Measurements from ENCODE around the gene CELF5.

- TF ChIP-seq, protein P1, sequence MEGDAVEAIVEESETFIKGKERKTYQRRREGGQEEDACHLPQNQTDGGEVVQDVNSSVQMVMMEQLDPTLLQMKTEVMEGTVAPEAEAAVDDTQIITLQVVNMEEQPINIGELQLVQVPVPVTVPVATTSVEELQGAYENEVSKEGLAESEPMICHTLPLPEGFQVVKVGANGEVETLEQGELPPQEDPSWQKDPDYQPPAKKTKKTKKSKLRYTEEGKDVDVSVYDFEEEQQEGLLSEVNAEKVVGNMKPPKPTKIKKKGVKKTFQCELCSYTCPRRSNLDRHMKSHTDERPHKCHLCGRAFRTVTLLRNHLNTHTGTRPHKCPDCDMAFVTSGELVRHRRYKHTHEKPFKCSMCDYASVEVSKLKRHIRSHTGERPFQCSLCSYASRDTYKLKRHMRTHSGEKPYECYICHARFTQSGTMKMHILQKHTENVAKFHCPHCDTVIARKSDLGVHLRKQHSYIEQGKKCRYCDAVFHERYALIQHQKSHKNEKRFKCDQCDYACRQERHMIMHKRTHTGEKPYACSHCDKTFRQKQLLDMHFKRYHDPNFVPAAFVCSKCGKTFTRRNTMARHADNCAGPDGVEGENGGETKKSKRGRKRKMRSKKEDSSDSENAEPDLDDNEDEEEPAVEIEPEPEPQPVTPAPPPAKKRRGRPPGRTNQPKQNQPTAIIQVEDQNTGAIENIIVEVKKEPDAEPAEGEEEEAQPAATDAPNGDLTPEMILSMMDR (IDR thresholded peaks at IDR 0.05): no peak
- no peak for TF ChIP-seq POLR2A (IDR thresholded peaks at IDR 0.05)
Measured at GRCh38 chr19:3203805-3204645, 20.4 kb upstream of the CELF5 start.
